Measurements from ENCODE around the gene ICAM1. TPM values are rescaled to one million over a fixed set of nuclear protein-coding genes. Genes with fewer than 3 reads are reported as not detected.

Gene ICAM1
- total RNA-seq, 1 donor from 2014 or later, result 74.8 TPM

DNA sequence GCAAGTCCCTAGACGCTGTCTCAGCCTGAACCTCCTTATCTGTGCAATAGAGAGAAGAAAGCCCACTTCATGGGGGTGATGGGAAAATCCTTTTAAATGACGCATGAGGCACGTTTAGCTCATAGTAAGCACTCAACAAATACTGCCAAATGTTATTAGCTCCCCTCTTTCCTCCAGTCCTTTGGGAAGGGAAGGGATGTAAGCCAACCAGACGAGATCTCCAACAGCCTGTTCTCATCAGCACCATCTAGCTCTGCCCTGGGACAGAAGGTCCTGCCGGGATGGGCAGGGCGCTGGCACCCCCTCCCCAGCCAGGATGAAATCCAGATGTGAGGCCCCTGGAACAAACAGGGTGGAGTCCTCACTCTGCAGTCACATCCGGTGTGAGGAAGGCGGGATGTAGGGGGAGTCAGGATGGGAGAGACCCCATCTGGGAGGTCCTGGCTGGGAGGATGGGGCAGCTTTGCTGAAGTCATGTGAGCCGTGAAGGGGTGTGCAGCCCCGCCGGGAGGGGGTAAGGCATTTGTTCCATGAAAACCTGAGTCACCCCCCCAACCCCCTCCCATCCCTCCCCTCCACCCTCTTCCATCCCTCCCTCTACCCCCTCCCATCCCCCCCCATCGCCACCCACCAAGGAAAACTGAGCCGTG, 44.4 kb upstream of the ICAM1 start:
- no peak overlapping the region for H3K4me3 ChIP-seq

GRCh38 chr19:10227026-10227971, 43.6 kb upstream of the ICAM1 start:
- H3K27ac ChIP-seq, result peak overlapping the region; percentile 49 to 62
- H3K9me3 ChIP-seq, result no peaks in the 10 kb centered on the region
- DNase-seq (ENCODE audit: low spot score in 2 of 2), result peak in 1 of 2 donors; percentile 68
- H3K27me3 ChIP-seq, result no peaks in the 10 kb centered on the region
- H3K4me3 ChIP-seq, result peak overlapping the region in 1 of 2 donors; percentile 0
- H3K36me3 ChIP-seq, result peaks cover 6 to 13% of the 10 kb centered on the region in 2 donors
- peaks cover 3 to 13% of the 10 kb centered on the region in 2 donors for H3K4me1 ChIP-seq
- TF ChIP-seq CTCF (IDR thresholded peaks at IDR 0.05), result no peak
- intact Hi-C loops (cut with DNase I), result no loop called here

More for the DNA sequence above, 44.4 kb upstream of the ICAM1 start:
- H3K27ac ChIP-seq, result peak overlapping the region; percentile 49 to 62
- no peaks in the 10 kb centered on the region for H3K27me3 ChIP-seq
- TF ChIP-seq CTCF (IDR thresholded peaks at IDR 0.05), result no peak
- H3K36me3 ChIP-seq, result peaks cover 6 to 13% of the 10 kb centered on the region in 2 donors
- peaks cover under 1 to 12% of the 10 kb centered on the region in 2 donors for H3K4me1 ChIP-seq
- no peaks in the 10 kb centered on the region for H3K9me3 ChIP-seq
- intact Hi-C loops (cut with DNase I), result no loop called here
- peak in 1 of 2 donors; percentile 84 for DNase-seq (ENCODE audit: low spot score in 2 of 2)

- Histone ChIP-seq H3K36me3 (peaks cover 6 to 12% of the 10 kb centered on the region in 2 donors), H3K4me1 (peaks cover 3 to 13% of the 10 kb centered on the region in 2 donors), H3K27ac (no peak overlapping the region), H3K9me3 (no peaks in the 10 kb centered on the region), H3K4me3 (no peak overlapping the region), H3K27me3 (no peaks in the 10 kb centered on the region)
- DNase-seq (ENCODE audit: low spot score in 2 of 2), result no peak
- TF ChIP-seq CTCF (IDR thresholded peaks at IDR 0.05), result no peak
- intact Hi-C loops (cut with DNase I), result no loop called here
Measured at GRCh38 chr19:10228393-10228792, 42.5 kb upstream of the ICAM1 start.

DNA sequence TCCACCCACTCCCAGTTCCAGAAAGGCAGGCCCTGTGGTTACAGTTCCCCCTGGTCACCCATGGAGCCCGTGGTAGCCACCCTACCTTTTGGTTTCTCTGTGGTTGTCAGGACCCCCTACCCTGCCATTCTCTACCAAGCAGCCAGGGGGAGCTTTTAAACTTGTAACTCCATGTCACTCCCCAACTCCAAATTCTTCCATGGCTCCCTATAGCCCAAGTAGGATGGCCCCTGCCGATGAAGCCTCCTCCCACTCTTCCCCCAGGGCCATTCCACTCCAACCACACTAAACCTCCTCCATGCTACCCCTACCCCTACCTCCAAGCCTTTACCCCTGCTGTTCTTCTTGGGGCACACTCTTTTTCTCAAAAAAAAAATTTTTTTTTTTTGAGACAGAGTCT, 42.0 kb upstream of the ICAM1 start:
- TF ChIP-seq CTCF (IDR thresholded peaks at IDR 0.05), result peak; percentile 21 to 36 (median 21)
- Histone ChIP-seq H3K36me3 (peaks cover 5 to 6% of the 10 kb centered on the region in 2 donors), H3K27me3 (no peaks in the 10 kb centered on the region), H3K27ac (peak overlapping the region in 1 of 2 donors; percentile 6), H3K9me3 (no peaks in the 10 kb centered on the region), H3K4me1 (peaks cover 3 to 13% of the 10 kb centered on the region in 2 donors), H3K4me3 (no peak overlapping the region)
- intact Hi-C loops (cut with DNase I), result no loop called here
- no peak for DNase-seq (ENCODE audit: low spot score in 2 of 2)

DNA sequence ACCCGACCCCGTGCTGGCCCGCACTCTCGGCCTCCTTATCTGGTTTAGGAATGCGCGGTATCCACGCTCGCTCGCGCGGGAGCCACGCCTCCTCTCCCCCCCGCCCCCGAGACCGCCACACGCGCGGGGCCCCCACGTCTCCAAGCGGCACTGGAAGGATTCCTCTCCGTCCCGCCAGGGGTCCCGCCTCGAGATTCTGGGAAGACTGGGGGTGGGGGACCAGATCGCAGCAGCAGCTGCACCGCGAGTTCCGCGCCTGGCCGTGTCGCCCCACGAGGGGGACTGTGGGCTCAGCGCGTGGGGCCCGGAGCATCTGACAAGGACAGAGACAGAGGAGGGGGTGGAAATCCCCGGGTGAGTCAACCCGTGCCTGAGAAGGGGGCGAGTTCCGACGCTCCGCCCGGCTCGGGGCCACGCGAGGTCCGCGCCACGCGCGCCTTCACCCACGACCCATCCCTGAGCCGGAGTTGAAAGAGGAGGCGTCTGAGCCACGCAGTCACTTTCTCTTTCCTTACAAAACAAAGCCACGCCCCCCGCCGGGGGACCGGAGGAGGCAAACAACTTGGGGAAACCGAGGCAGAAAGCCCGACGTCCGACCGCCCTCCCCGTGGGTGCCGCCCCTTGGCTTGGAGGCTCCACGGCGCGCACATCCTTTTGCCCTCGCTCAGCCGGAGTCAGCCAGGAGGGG, 40.6 kb upstream of the ICAM1 start:
- Histone ChIP-seq H3K4me3 (peak overlapping the region; percentile 73 to 98), H3K9me3 (no peaks in the 10 kb centered on the region), H3K27ac (peak overlapping the region; percentile 51 to 86), H3K27me3 (no peaks in the 10 kb centered on the region), H3K36me3 (no peaks in the 10 kb centered on the region), H3K4me1 (peaks cover 3 to 13% of the 10 kb centered on the region in 2 donors)
- peak in 1 of 2 donors; percentile 75 for DNase-seq (ENCODE audit: low spot score in 2 of 2)
- intact Hi-C loops (cut with DNase I), result loop anchor here (2.0 kb wide), 1 partner anchor 20 kb away; no protein-coding TSS in a partner anchor
- no peak for TF ChIP-seq CTCF (IDR thresholded peaks at IDR 0.05)

All from ascending aorta (tissue), 2 donors.